Glomerular visceral epithelial cell (primary cell): ENCODE measurements around the gene IVD.

Experiments used
- DNase-seq: peaks from one replicate; pipeline ENCODE4 v3.0.0-alpha.2; 2016; ENCODE audit errors: extremely low spot score

IVD gene

DNA sequence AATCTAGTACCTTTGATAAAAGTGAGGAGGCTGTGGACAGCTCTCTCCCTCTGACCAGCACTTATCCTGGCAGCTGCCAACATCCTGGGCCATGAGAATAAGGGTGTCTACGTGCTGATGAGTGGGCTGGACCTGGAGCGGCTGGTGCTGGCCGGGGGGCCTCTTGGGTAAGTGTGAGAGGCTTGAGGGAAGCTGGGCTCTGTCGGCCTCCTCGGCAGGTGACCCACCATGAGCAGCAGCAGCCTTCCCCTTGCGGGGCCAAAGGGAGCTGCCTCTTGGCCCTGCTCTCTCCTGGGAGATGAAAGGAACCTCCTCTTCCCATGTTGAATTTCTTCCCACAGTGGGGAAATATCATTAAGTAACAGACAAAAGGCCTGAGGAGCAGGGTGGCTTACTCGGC, 9.2 kb downstream of the IVD start:
- no peak for DNase-seq

DNA sequence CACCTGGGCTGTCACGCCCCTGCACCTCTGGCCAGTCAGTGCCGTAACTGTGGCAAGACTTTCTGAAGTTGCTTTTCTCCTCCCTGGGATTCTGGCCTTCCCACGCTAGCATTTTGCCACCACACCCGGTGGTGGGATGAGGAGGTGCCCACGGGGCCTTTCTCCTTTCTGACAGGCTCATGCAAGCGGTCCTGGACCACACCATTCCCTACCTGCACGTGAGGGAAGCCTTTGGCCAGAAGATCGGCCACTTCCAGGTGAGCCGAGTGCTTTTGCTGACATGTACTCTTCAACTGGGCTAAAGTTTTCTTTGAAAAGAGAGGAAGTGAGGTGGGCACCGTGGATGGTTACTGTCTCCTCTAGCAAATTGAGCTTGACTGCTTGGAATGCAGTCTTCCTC, 9.6 kb downstream of the IVD start:
- DNase-seq = no peak

DNA sequence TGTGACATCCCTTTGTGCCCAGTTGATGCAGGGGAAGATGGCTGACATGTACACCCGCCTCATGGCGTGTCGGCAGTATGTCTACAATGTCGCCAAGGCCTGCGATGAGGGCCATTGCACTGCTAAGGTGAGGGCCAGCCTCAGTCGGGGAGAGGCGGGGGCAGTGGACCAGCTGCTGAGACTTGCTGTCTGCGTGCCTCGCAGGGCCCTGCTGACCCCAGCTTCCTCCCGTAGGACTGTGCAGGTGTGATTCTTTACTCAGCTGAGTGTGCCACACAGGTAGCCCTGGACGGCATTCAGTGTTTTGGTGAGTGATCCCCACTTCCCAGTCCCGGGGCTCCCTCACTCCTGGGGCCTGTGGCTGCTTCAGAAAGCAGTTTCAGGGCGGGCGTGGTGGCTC, 10.5 kb downstream of the IVD start:
- no peak for DNase-seq

DNA sequence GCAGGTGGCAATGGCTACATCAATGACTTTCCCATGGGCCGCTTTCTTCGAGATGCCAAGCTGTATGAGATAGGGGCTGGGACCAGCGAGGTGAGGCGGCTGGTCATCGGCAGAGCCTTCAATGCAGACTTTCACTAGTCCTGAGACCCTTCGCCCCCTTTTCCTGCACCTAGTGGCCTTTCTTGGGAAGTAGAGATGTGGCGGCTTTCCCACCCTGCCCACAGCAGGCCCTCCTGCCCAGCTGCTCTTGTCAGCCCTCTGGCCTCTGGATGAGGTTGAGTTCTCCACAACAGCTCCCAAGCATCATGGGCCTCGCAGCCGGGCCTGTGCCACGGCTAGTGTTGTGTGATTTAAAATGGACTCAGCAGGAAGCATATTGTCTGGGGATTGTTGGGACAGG, 12.5 kb downstream of the IVD start:
- no peak for DNase-seq

DNA sequence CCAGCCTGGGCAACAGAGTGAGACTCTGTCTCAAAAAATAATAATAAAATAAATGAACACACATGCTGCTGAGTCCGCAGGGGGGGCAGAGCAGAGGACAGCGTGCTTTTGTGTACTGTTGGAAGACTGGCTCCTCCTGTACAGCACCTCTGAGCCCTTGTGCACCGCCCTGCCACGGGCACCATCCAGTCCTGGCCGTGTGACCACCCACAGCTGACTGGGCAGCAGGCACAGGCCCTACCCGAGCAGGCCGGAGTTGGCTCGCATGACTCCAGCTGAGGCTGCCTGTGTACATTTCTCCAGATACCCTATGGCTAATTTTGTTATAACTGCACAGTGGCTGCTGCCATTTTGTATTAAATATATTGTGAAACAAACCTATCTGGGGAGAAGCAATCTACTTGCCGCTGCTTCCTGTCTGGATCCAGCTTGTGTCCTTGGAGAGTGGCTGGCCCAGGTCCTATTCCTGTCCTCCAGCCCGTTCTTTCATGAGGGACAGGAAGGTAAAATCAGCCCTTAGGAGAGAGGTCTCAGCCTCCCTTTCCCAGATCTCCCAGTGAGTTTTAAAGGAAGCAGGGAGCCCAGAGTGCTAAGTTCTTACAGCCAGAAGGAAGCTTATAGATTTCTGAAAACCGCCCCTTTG, 14.6 kb downstream of the IVD start:
- DNase-seq = no peak

DNA sequence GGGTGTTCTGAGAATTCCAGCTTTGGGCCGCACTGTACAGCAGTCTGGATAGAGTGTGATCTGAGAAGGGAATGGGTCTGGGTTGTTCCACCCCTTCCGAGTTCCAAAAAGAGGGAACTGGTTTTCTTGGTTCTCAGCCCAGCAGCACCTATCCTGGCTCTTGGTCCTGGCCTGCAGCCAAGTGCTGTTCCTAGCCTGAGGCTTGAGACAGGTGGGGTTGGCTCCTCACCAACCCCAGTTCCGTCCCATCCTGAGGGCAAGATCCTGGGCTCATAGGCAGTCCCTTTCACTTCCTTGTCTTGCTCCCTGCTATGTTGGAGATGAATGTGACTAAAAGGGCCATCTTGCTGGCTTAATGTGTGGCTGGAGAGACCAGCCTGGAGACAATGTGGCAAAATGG, 15.2 kb downstream of the IVD start:
- no peak for DNase-seq

DNA sequence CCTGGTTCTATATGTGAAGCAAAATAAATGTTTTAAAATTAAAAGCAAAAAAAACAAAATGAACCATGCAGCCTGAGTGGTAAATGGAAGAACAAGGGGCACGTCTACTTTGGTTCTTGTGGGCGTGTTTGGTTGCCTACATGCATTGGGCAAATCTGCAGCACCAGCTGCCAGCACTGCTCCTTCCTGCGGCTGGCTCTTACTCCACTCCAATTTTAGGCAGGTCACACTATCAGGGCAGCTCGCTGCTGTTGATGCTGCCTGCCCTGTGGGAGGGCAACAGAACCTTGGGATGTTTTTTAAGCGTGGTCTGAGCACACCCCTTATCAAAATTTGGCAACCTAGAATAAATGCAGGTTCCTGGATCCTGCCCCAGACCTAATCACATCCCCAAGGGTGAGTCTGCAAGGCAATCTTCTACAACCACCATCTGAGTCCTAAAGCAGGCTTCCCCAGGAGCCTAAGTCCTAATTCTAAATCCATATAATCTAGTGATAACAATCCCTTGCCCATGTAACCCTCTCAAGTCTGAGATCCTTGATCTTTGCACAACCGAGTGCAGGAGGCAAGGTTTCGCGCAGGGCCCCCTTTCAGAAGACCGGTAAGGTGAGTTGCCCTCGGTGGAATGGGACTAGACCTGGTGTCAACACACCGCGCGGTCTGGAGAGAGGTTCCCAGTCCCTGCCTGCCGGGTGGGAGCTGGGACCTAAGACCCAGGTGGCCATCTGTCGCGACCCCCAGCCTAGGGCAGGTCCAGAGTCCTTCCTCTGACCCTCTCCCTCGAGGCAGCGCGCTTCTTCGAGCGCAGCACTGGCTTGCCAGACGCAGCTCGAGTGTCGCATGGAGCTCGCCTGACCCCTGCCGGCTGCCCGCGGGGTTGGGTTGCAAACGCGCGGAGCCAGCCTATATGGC, 15.9 kb downstream of the IVD start:
- peak; percentile 67 for DNase-seq

DNA sequence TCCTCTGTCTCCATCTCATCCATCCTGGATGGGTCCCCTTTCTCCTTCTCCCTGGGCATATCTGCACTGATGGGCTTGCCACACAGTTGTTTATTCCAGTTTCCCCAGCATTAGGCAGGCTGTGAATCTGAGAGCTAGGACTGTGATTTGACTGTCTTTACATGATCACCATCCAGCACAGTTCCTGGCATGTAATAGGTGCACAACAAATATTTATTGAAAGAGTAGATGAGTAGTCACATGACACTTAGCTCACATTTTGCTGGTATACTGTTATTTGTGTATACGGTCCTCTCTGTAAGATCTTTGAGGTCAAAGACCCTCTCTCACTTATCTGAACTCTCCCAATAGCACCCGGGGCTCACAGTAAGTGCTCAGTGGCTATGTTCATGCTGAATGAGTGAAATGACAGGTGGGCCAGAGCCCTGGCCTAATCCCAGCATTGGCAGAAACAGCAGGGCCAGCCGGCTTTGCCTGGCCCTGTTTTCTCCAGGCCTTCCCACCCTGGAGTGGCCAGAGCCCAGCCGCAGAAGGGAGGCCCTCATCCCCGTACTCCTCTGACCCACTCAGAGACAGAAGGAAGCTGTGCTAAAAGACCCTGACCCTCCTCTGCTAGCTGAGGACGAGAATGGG, 19.0 kb downstream of the IVD start:
- no peak for DNase-seq

DNA sequence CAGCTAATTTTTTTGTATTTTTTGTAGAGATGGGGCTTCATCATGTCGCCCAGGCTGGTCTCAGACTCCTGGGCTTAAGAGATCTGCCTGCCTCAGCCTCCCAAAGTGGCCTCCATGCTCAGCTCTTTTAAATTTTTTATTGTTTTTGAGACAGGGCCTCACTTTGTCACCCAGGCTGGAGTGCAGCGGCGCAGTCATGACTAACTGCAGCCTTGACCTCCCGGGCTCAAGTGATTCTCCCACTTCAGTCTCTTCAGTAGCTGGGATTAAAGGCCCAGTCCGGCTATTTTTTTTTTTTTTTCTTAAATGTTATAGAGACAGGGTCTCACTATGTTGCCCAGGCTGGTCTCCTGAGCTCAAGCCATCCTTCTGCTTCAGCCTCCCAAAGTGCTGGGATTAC, 20.1 kb downstream of the IVD start:
- no peak for DNase-seq

DNA sequence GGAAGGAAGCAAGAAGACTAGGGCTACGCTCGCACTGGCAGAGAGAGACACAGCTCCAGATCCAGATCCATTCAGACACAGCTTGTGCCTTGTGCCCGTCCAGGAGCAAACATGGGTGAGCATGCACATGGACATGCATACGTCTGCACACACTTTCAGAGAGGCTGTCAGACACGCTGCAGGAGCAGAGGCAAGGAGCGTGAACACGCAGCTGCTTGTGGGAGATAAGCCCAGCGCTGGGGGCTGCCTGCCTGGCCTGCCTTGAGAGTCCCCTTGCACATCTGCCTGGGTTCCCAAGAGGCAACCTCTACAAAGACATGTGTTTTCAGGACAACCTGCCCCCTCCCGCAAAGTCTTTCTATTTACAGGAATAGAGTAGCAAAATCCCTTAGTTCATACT, 21.6 kb downstream of the IVD start:
- no peak for DNase-seq

DNA sequence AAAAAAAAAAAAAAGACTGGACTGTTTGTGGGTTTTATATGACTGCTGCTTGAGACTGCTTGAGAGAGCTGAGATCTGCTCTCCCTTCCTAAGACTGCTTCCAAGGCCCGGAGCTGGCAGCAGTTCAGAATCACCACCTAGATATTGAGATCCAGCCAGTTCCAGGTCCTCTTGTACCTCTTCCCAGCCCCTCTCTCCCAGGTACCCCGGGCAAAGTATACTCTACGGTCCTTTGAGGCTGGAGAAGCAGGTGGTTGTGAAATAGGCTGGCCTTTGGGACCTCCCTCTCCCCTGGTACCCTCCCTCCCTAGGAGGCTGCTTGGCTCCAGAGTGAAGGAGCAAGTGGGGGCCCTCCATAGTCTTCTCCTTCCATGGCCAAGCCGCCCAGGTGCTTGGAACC, 22.6 kb downstream of the IVD start:
- no peak for DNase-seq

DNA sequence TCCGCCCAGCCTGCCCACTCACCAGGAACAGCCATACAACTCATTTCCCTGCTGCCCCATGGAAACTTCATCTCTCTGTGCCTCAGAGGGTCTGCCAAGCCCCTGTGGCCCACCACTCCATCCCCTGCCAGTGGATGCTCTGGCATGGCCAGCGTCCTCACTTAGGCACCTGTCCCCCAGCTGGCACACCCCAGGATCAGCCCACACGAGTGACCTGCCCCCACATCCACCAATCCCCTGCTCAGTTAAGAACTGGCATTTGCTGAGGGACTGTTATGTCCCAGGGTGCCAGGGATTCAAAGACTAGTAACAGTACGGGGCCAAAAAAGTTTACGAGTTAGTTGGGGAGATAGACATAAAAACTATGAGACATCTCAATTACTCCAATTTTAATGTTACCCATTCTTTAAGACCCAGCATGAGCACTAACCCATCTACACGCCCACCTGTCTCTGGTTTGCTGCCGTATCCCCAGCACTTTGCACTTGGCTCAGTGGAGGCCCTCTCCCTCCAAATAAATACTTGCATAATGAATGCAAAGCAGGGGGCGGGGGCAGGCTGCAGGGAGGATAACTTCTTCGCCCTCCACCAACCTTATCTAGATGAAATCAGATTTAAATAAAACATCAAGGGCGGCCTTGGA, 23.6 kb downstream of the IVD start:
- no peak for DNase-seq

DNA sequence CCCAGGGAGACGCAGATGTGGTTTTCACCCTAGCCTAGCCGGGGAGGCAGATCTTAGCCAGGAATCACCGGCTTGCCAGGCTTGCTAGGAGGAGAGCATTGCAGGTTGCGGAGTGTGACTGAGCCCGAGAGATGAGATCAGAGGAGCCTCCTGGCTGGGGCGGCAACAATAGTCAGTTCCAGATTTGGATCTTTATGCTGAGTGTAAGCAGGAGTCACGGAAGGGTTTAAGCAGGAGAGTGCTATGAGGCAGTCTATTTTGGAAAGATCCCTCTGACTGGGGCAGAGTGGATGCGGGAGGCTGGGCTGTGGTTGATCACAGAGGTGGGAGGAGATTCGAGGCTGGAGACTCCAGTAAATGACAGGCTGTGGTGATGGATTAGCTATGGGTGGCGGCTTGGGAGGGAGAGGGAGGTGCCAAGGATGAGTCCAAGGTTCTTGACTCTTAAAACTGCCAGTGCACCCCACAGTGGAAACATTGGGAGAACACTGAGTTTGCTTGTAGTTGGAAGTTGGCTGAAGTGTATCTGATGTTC, 24.7 kb downstream of the IVD start:
- peak; percentile 39 for DNase-seq

DNA sequence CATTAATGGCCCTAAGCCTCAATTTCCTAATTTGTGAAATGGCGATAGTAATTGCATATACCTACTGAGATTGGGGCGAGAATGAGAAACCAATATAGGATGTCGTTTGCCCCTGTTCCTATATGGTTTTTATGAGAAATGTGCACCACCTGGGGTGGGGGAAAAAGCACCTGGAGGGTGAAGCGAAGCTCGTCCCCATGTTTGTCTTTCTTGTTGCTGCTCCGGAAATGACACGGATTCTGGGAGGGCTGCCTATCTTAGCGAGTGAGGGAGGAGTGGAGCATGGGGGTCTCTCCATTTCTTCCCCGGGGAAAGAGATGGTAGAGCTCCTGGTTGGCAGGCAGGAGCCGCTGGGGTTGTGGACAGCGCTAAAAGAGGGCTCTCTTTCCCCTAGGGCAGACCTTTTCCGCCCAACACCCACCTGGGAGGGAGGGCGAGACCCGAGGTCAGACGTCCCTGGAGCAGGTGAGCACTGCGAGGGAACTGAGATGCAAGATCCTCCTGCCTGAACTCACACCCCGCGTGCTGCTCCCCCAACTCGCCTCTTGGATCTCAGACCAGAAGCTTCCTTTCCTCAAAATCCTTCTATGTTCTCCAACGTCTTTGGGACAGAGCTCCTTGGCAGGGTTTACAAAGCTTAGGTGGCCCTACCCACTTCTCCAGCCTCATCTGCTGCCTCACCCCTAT, 29.6 kb downstream of the IVD start:
- DNase-seq = no peak

DNA sequence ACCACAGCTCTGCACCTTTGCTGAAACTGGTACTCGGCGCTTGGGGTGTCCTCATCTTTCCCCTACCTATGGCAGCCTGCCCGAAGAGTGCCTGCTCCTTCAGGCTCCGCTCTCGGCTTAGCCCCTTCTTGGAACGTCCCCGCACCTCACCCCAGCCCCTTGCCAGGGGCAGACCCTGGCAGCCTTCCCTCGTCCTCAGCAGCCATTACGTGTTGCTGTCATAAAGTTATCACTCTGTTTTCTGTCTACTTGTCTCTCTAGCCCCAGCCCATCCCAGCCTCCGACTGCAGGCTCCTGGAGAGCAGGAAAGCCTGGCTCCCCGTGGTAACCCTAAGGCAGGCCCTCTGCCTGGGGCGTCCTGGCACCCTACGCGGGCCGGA, 30.1 kb downstream of the IVD start:
- no peak for DNase-seq

DNA sequence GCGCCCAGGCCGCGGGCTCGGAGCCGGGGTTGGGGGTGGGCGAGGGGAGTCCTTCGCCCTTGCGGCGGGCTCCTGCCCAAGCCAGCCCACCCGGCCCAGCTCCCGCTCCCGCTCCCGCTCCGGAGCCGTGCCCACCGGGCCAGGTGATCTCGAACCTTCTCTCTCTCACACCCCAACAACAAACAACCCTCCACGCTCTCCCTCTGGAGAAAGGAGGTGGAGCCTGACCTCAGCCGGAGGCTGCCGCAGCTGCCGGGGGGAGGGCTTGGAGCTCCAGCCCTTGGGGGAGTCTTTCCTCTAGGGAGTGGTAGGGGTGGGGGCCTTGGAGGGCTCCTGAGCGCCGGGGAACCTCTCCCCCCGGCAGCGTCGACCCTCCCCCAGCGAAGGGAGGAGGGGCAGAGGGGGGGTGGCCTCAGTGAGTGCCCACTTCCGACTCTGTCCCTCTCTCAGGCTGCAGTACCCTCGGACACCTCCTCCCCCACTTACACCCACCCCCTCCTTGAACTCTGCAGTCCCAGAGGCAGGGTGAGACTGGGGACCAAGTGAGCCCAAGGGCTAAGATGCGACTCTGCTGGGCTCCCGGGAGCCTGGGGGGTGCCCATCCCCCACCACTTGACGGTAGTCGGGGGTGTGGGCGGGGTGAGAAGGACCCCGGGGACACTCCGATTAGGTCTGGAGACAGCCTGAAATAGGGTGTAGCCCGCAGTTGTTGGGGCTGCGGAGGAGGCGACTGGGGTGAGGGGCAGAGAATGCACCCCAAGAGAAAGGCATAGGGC, 30.7 kb downstream of the IVD start:
- DNase-seq = no peak

DNA sequence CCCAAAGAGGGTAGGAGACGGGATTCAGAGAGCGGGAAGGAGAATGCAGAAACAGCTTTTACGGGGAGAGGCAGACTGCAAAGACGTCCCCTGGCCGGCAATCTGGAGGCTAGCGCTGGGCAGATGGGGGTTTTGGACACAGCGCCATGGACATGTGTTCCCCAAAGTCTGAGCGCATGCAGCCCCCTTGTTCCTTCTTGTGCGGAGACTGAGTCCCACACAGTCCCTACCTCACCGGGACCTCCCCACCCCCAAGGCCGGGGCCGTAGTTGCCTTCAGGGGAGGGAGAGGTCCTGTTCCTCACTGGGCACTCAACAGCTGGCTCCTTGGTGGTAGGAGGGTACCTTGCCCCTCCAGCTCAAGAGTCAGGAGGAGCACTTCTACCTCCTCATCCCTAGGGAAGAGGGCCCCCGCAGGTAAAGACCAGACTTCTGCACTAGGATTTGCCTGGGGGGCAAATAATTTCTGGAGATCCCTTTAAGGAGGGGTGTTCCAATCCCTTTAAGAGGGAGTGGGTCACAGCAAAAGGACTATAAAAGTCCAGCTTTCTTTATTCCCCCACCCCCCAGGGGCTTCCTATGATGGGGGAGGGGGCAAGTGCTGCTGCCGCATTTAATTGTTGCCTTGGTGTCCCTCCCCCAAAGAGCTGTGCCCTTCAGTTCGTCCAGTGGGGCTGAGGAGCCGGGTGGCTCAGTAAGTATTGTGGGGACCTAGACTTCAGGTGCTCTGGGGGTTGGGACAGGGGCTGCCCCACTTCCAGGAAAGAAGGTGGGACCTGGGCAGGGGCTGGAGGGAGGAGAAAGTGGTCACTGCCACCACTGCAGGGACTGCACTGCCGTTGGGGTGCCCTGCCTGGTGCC, 31.5 kb downstream of the IVD start:
- DNase-seq = no peak

DNA sequence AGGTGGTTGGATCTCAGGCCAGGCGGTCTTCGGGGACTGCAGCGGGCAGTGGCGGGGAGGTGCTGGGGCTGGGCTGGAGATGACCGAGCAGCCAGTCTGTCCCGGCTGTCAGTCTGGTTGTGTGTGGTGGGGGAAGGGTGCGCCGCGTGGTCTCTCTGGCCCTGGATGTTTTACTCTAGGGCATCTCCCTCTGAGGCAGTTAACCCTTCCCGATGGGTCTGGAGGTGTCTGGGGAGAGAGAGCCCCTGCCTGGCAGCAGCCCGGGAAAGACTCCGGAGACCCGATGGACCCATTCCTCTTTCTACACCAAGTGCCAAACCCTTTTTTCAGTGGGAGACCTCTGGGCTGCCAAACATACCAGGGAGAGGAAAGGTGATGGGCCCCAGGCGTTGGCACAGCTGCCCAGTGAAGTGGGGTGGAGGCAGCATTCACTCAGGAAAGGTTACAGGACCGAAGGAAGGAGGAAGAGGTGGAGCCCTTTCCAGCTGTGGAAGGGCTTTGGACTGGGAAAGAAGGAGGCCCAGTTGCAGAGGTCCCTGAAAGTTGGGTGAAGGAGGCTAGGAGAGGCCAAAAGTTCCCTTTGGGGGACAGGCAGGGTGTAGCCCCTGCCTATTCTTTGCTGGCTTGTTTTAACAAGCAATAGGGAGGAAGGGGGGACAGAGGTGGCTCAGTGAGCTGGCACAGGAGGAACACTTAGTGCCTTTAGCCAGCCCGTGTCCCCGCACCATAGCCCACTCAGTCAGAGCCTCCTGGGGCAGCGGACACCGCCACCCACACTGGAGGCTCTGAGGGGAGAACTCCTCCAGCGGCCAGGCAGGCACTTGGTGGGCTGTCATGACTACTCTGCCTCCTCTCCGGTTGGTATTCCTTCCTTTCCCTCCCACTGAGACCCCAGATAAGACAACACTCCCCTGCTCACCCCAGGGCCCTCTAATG, 32.4 kb downstream of the IVD start:
- DNase-seq = no peak

DNA sequence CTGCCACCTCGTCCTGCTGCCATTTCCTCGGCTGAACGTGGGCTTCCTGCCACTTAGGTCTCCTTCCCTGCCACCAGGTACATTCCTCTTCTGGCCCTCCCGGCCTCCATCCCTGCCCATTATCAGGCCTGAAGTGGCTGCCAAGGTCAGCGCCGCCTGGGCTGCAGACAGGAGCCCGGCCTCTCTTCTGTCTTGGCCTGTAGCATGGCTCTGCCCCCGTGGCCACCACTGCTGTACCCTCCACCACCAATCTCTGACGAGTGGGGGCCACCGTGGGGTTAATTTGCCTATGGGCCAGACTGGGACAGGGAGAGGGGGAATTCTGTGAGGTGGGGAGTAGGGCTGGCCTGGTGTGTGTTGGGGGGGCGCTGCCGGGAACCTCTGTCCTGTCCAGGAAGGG, 33.1 kb downstream of the IVD start:
- DNase-seq = no peak
